H1 (cell line): ENCODE results near the gene SUSD6.

Experiments
- BRCA1 ChIP-seq: IDR thresholded peaks from 2 replicates; pipeline ENCODE4 v1.6.1; 2012; ENCODE audit warnings: low read depth, low read length, improper control_type of control experiment
- CREB1 ChIP-seq: IDR thresholded peaks from 2 replicates; pipeline ENCODE4 v1.6.1; 2012; ENCODE audit warnings: inconsistent platforms
- EZH2 ChIP-seq: fragments of 200-600 bp; sonication (generic); IDR thresholded peaks from 2 replicates; pipeline ENCODE4 v1.7.1; 2012; ENCODE audit warnings: low read depth, mild to moderate bottlenecking, moderate library complexity, low read length, inconsistent platforms; ENCODE audit not compliant: severe bottlenecking
- NRF1 ChIP-seq: IDR thresholded peaks from 2 replicates; pipeline ENCODE4 v1.6.1; 2011; ENCODE audit warnings: mild to moderate bottlenecking, low read depth, low read length, improper control_type of control experiment
- POLR2A ChIP-seq, 2 experiments: IDR thresholded peaks; 1 replicate in 1 of 2; 2 replicates in 1 of 2; pipeline ENCODE4 v1.6.1; 2011; ENCODE audit warnings: low read depth in 2 of 2, low read length in 2 of 2, mild to moderate bottlenecking in 2 of 2; ENCODE audit errors: control extremely low read depth in 1 of 2
- POLR2AphosphoS5 ChIP-seq: IDR thresholded peaks from 2 replicates; pipeline ENCODE4 v1.6.1; 2011; ENCODE audit warnings: low read depth, low read length
- POU5F1 ChIP-seq: IDR thresholded peaks from 2 replicates; pipeline ENCODE4 v1.6.1; 2011; ENCODE audit warnings: low read depth, mild to moderate bottlenecking, low read length, moderate library complexity
- RFX5 ChIP-seq: IDR thresholded peaks from 2 replicates; pipeline ENCODE4 v1.6.1; 2011; ENCODE audit warnings: low read depth, low read length, improper control_type of control experiment, borderline replicate concordance
- RXRA ChIP-seq: IDR thresholded peaks from 2 replicates; pipeline ENCODE4 v1.6.1; 2011; ENCODE audit warnings: low read depth, mild to moderate bottlenecking, low read length, moderate library complexity; ENCODE audit not compliant: insufficient read depth
- SIN3A ChIP-seq, 2 experiments: IDR thresholded peaks in 1 of 2; conservative IDR thresholded peaks in 1 of 2; 2 replicates each; pipeline ENCODE4 v1.6.1; 2011 to 2012; ENCODE audit warnings: low read length in 2 of 2, improper control_type of control experiment in 1 of 2, low read depth in 1 of 2, mild to moderate bottlenecking in 1 of 2
- SIX5 ChIP-seq: IDR thresholded peaks from 2 replicates; pipeline ENCODE4 v1.6.1; 2011; ENCODE audit warnings: mild to moderate bottlenecking, low read depth, low read length
- YY1 ChIP-seq: IDR thresholded peaks from 2 replicates; pipeline ENCODE4 v1.6.1; 2011; ENCODE audit warnings: low read depth, mild to moderate bottlenecking, low read length
- TF ChIP-seq, protein P1 (sequence below), 3 experiments: IDR thresholded peaks; 1 replicate in 2 of 3; 2 replicates in 1 of 3; pipeline versions ENCODE4 v1.5.1 to v1.6.1; 2011; ENCODE audit warnings: low read length in 3 of 3, mild to moderate bottlenecking in 3 of 3, inconsistent platforms in 2 of 3, low read depth in 1 of 3, moderate library complexity in 1 of 3; ENCODE audit not compliant: insufficient read depth in 1 of 3; ENCODE audit errors: control extremely low read depth in 1 of 3

DNA sequence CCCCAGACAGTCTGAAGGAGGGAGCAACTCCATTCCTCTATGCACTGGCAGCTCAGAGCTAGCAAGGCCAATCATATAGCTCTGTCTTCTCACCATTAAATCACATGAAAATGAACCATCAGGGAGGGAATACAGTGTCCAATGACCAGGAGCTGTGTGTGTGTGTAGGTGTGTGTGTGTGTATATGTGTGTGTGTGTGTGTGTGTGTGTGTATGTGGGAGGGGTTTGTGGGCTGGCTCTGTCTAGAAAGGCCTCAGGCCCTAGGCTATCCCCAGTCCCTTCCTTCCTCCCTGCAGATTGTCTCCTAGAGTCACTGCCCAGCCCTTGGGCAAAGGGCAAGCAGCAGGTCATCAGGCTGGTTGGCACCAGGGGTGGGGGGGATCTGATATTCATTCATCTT, 5.7 kb upstream of the SUSD6 start:
- TF ChIP-seq POLR2A (IDR thresholded peaks at IDR 0.05; ENCODE audit: control extremely low read depth in 1 of 2, low read depth in 2 of 2, low read length in 2 of 2) (no peak), NRF1 (no peak), BRCA1 (no peak), SIN3A (conservative IDR thresholded peaks at IDR 0.05 in 1 of 2, IDR thresholded peaks at IDR 0.05 in 1 of 2; ENCODE audit: low read depth in 1 of 2, low read length in 2 of 2) (no peak), POU5F1 (no peak), RFX5 (no peak), EZH2 (no peak), RXRA (no peak), YY1 (no peak), CREB1 (no peak), POLR2AphosphoS5 (no peak), SIX5 (no peak)
- TF ChIP-seq, protein P1, sequence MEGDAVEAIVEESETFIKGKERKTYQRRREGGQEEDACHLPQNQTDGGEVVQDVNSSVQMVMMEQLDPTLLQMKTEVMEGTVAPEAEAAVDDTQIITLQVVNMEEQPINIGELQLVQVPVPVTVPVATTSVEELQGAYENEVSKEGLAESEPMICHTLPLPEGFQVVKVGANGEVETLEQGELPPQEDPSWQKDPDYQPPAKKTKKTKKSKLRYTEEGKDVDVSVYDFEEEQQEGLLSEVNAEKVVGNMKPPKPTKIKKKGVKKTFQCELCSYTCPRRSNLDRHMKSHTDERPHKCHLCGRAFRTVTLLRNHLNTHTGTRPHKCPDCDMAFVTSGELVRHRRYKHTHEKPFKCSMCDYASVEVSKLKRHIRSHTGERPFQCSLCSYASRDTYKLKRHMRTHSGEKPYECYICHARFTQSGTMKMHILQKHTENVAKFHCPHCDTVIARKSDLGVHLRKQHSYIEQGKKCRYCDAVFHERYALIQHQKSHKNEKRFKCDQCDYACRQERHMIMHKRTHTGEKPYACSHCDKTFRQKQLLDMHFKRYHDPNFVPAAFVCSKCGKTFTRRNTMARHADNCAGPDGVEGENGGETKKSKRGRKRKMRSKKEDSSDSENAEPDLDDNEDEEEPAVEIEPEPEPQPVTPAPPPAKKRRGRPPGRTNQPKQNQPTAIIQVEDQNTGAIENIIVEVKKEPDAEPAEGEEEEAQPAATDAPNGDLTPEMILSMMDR (IDR thresholded peaks at IDR 0.05; ENCODE audit: control extremely low read depth in 1 of 3, insufficient read depth in 1 of 3, low read depth in 1 of 3, low read length in 3 of 3): no peak
